ENCODE data around the gene METTL24. TPM values are rescaled to one million over a fixed set of nuclear protein-coding genes. Genes with fewer than 3 reads are reported as not detected.
A peak's percentile ranks its signal among the peaks of the same experiment; 100 is the strongest.

Gene METTL24
- total and polyA plus RNA-seq, 2 of the 13 experiments (the other 11 are each of a cell fraction or from before 2014, with no cell fraction given), result not detected

DNA sequence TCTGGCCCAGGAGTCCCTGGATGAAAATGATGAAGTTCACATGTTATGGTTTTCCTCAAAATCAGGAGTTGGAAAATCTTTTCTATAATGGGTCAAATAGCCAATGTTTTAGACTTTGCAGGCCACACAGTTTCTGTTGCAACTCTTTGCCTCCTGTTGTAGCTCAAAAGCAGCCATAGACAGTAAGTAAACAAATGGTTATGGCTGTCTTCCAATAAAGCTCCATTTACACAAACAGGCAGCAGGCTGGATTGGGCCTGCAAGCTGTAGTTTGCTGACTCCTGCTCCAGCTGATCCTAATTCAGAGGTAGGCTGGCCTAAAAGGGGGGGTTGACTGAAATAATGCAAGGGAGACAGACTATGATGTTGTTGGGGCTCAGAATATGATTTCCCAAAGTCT is 33.0 kb downstream of the METTL24 start (continued):
- TF ChIP-seq ZBTB44 (CRISPR knock-in tag; IDR thresholded peaks at IDR 0.05) (no peak), FOXA3 (CRISPR knock-in tag; IDR thresholded peaks at IDR 0.05) (peak; percentile 47), THAP11 (CRISPR knock-in tag; IDR thresholded peaks at IDR 0.05) (peak; percentile 20; the same call in 1 of the 2 replicates), KMT2B (CRISPR knock-in tag; IDR thresholded peaks at IDR 0.05) (no peak), U2AF2 (IDR thresholded peaks at IDR 0.05; ENCODE audit: low read depth, low read length) (no peak), CEBPB (IDR thresholded peaks at IDR 0.05; ENCODE audit: borderline replicate concordance, low read depth, low read length) (peak; percentile 46; the same call in 1 of the 2 replicates), ZBTB3 (CRISPR knock-in tag; IDR thresholded peaks at IDR 0.05; ENCODE audit: borderline replicate concordance, low read depth) (no peak), IKZF4 (CRISPR knock-in tag; IDR thresholded peaks at IDR 0.05; ENCODE audit: borderline replicate concordance, low read depth, not compliant biosample characterization) (no peak), FOXA1 (IDR thresholded peaks at IDR 0.05) (no peak), FOXA1 (CRISPR knock-in tag; IDR thresholded peaks at IDR 0.05) (0 out of 2 replicates have a peak, but pooled peaks have one; percentile 16), ZNF788 (CRISPR knock-in tag; IDR thresholded peaks at IDR 0.05; ENCODE audit: borderline replicate concordance) (no peak), PAF1 (CRISPR knock-in tag; IDR thresholded peaks at IDR 0.05) (no peak), KAT8 (CRISPR knock-in tag; IDR thresholded peaks at IDR 0.05) (no peak), TFAP4 (IDR thresholded peaks at IDR 0.05; ENCODE audit: borderline replicate concordance, low read depth) (peak; percentile 74; the same call in 1 of the 2 replicates), ZNF12 (CRISPR knock-in tag; IDR thresholded peaks at IDR 0.05) (no peak), ZNF3 (CRISPR knock-in tag; IDR thresholded peaks at IDR 0.05) (no peak), ZNF678 (CRISPR knock-in tag; IDR thresholded peaks at IDR 0.05) (no peak), SRSF4 (IDR thresholded peaks at IDR 0.05; ENCODE audit: low read depth, low read length, poor library complexity, severe bottlenecking) (no peak), FUBP1 (CRISPR knock-in tag; IDR thresholded peaks at IDR 0.05; ENCODE audit: borderline replicate concordance) (no peak)
- TF ChIP-seq, protein P1, sequence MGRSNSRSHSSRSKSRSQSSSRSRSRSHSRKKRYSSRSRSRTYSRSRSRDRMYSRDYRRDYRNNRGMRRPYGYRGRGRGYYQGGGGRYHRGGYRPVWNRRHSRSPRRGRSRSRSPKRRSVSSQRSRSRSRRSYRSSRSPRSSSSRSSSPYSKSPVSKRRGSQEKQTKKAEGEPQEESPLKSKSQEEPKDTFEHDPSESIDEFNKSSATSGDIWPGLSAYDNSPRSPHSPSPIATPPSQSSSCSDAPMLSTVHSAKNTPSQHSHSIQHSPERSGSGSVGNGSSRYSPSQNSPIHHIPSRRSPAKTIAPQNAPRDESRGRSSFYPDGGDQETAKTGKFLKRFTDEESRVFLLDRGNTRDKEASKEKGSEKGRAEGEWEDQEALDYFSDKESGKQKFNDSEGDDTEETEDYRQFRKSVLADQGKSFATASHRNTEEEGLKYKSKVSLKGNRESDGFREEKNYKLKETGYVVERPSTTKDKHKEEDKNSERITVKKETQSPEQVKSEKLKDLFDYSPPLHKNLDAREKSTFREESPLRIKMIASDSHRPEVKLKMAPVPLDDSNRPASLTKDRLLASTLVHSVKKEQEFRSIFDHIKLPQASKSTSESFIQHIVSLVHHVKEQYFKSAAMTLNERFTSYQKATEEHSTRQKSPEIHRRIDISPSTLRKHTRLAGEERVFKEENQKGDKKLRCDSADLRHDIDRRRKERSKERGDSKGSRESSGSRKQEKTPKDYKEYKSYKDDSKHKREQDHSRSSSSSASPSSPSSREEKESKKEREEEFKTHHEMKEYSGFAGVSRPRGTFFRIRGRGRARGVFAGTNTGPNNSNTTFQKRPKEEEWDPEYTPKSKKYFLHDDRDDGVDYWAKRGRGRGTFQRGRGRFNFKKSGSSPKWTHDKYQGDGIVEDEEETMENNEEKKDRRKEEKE (IDR thresholded peaks at IDR 0.05), result no peak
- TF ChIP-seq, protein P2, sequence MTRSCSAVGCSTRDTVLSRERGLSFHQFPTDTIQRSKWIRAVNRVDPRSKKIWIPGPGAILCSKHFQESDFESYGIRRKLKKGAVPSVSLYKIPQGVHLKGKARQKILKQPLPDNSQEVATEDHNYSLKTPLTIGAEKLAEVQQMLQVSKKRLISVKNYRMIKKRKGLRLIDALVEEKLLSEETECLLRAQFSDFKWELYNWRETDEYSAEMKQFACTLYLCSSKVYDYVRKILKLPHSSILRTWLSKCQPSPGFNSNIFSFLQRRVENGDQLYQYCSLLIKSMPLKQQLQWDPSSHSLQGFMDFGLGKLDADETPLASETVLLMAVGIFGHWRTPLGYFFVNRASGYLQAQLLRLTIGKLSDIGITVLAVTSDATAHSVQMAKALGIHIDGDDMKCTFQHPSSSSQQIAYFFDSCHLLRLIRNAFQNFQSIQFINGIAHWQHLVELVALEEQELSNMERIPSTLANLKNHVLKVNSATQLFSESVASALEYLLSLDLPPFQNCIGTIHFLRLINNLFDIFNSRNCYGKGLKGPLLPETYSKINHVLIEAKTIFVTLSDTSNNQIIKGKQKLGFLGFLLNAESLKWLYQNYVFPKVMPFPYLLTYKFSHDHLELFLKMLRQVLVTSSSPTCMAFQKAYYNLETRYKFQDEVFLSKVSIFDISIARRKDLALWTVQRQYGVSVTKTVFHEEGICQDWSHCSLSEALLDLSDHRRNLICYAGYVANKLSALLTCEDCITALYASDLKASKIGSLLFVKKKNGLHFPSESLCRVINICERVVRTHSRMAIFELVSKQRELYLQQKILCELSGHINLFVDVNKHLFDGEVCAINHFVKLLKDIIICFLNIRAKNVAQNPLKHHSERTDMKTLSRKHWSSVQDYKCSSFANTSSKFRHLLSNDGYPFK (CRISPR knock-in tag; IDR thresholded peaks at IDR 0.05; ENCODE audit: borderline replicate concordance), result no peak

Data from HepG2 (cell line).